ENCODE measurements around the gene ITGA11.

The ITGA11 gene

DNA sequence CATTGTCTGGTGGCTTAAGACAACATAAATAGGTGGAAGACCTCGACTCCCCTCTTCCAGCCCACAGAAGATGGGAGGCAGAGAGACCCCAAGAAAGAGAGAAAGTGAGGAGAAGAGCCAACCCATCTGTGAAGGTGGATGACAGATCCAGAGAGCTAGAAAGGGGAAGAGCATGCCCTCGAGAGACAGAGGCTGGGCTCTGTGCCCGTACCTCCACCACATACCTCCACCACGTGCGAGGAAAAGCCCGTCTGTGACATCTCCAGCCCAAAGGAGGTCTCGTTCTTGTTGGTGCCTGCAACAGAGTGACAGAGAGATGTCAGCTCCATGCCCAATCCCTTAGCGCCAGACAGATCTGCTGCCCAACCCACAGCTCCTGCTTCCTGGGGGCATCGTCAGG, 83.4 kb downstream of the ITGA11 start:
- no peak for DNase-seq

DNA sequence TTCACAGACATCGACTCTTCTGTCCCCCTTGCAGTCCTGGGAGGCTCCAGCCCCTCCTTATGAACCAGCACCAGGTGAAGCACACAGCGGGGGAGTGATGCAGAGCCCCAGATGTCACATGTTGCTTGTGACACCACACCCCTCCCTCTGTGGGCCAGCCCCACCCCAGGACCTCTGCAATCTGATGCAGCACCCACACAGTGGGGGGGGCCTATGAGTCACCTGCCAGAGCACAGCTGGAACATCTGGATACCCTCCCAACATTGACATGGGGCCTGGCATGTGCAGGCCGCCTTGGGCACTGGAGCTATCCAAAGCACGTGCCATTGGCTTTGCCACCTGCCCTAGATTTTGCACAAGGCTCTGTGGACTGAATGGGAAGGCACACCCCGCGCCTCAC, 83.9 kb downstream of the ITGA11 start:
- no peak for DNase-seq

DNA sequence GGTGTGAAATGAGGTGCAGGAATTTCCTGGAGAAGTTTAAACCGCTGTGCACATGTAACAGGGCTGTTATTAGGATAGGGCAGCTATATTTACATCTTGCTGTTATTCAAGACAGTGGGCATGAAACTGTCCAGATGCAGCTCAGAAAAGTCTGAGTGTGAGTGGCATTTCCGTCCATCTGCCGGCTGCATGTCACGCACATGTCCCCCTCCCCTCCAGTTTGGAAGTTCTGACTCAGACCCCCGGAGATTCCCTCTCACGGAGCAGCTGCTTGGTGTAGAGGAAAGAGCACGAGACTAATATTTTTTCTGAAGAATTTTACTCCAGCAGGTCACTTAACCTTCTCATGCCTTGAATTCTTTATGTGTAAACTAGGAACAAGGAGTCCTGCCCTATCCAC, 84.6 kb downstream of the ITGA11 start:
- DNase-seq, result no peak

DNA sequence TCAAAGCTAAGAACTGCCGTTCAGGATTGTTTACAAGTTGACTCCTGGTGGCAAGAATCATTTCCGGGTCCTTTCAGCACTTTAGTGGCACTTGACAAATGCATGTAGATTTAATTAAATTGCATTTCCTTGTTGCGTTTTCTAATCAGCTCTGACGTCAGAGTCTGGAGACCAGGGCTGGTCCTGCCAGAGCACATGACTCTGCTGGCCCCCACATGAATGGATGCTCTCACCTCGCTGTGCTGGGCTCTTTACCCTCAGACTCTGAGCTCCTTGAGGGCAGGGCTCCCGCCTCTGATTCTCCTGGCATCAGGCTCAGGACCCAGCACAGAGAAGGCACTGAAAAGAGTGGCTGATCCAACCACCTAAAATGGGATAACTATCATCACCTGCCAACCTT, 85.0 kb downstream of the ITGA11 start:
- no peak for DNase-seq

DNA sequence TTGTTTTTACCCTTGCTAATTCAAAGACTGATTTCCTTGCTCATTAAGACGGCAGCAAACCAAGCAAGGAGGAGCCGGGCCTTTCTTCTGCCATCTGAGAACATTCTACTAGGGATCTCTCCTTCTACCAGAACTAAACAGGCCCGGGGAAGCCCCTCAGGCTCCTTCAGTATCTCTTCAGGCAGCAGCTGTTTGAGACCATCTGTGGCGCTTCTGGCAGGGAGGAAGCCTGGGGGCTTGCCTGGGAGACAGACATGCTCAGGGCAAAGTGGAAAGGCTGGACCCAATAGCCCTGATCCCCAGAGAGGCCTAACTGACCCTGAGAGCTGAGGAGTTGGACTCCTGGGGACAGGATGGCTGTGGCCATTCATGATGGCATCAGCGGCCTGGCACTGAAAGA, 86.5 kb downstream of the ITGA11 start:
- no peak for DNase-seq

DNA sequence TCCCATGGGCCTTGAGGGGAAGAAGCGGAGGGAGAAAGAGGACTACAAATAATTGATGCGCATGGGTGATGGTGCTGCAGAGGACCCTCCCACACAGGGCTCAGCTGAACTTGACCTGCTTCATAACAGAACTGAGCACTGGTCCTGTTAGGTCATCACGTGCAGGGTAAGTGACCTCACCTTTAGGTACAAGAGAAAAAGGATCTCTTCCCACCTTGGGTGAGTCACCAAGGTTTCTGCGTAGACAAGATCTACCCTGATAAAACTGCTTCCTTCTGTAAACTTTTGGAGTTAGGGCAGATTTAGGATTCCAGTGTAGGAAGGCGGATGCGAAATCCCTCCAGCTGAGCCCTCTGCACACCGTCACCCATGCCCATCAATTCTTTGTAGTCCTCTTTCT, 87.4 kb downstream of the ITGA11 start:
- no peak for DNase-seq

DNA sequence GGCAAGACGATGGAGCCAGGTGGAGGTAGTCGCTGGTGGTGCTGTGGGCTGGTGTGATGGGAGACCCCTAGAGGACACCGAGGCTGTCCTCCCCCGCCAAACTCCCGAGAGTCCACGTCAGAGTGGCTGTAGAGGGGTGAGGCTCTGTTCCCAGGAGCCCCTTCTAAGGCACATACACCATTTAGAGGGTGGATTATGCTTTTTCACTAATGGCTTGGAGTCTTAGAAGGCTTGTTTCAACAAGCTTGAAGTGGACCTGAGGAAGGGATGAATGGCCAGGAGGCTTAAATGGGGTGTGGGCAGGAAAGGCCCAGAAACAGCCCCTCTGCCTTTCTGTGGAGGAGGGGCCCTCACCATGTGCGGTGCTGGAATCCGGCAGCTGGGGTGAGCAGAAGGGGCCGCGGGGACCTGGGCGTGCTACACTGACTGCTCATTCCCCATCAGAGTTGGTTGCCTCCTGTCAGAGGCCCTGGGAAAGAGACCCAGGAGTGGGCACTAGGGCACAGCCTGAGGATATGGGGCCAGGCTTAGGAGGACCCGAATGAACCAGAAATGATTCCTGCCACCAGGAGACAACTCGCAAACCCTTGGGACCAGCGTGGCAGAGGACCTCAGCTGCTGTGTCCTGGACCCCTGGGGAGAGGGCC, 88.3 kb downstream of the ITGA11 start:
- peak; percentile 28 for DNase-seq

DNA sequence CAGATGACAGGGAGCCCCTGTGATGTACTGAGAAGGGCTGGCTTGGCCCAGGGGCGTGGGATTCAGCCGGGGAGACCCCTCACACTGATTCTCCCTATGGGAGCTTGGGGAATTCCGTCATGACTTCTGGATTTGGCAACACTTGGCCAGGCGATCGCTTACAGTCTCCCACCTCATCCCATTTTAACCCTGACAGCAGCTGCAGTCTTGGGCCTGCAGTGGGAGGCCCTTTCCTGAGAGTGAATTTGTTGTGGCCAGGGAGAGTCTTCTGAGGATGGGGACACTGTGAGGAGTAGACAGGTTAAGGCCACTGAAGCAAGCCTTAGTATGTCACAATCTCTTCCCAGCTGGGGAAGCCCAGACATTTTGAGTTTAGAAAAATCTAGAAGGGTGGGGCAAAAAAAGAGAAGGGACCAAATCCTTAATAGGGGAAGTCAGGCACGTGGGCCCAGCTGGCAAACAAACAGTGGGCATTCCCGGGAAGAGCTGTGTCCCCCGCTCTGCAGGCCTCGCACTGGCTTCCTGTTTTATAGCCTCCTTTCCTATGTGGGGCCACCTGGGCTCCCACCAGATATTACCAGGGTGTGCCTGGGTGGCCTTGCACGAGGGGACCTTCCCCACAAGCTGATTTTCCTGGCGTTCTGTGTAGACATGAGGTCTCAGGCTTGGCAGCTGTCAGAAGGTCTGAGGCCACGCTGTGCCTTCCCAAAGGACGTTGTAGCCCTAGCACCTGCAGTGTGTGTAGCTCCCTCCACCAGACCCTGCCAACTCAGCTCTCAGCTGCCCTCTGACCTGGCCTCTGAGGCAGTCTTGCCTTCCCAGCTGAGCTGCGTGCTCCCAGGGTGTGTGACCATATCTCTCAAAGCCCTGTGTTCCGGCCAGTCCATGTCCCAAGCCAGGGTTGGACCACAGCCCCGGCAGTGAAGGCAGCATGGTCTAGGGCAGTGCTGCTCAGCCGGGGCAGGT, 89.9 kb downstream of the ITGA11 start:
- no peak for DNase-seq

DNA sequence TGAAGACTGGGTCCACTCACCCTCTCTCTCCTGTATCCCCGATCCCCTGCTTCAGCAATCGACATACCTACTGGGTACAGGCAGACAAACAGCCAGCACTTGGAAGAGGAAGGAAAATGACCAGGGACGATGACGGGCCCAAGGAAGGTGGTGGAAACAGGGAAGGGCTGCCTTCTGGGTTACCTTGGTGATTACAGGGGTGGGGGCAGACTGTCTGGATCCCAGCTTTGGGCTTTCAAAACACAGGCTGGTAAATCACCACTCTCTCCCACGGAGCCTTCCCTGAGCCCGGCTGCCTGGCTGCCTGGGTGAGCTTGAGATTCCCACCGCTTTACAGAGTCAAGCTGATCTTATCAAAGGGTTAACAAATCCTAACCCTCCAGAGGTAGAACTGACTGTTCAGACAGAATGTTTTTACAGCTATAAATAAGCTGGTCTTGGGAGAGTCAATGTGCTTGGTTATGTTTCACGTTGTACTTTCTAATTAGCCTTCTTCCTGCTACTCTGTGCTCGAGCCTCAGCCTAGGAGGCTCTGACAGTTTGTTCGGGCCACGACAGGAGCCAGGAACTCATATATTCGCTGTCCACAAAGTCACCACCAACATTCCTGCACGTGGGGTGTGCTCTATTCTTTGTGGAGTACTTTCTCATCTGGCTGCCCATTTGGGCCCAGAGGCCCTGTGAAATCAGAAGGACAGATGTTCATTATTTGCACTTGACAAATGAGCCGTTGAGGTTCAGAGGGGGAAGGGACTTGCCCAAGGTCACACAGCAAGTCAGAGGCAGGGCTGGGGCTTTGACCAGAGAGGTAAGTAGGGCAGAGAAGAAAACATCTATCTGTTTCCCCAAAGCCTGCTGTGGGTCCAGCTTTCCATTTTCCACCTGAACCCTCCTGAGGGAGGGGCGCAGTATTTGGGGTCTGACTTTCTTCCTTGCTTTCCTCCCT, 91.0 kb downstream of the ITGA11 start:
- DNase-seq, result no peak

DNA sequence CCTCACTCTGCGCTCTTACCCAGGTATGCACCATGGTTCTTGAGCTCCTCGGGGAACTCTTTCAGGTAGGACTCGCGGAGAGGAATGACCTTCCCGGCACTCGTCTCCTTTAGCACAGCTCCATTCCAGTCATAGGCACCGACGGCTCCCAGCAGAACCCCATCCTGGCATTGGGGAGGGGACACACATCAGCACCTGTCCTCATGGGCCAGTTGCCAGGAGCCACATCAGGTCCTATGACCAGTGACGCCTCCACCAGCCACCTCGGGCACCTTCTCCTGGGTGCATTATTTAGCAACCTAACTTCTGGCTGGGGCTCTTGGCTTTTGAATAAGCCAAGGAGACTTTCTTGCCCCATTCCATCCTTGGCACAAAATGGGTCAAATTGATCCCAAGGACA, 92.5 kb downstream of the ITGA11 start:
- DNase-seq, result no peak

DNA sequence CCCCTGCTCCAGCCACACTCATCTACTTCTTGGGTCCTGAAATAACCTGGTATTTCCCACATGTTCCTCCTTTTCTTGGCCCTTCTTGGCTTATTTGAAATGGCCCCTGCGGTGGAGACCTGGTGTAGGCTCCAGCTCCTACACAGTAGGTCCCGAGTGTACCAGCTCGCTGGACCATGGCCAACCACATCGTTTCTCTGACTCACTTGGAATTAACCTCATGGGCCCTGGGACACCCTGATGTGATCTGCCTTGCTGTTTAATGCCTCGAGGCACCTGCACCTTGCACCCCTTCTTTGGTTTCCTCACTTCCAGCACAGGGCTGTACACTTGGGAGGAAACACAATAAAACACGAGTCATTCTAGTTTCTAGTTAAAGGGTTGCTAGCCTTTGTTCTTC, 94.1 kb downstream of the ITGA11 start:
- DNase-seq, result no peak

DNA sequence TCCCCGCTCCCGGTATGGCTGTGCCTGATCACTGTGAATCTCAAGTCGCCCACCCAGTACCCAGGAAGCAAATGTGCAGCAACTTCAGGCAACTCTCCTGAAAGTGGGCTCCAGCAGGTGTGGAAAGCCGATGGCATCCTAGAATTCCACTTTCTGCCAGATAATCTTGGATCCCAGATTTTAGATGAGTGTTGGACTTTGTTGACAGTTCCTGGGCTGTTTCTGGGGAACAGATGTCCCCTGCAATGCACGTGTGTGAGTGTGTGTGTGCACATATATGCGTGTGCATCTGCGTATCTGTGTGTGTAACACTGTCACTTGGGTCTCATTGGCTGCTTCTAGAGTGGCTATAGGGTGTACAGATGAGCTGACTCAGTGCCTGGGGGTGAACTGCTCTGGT, 95.4 kb downstream of the ITGA11 start:
- DNase-seq, result no peak

DNA sequence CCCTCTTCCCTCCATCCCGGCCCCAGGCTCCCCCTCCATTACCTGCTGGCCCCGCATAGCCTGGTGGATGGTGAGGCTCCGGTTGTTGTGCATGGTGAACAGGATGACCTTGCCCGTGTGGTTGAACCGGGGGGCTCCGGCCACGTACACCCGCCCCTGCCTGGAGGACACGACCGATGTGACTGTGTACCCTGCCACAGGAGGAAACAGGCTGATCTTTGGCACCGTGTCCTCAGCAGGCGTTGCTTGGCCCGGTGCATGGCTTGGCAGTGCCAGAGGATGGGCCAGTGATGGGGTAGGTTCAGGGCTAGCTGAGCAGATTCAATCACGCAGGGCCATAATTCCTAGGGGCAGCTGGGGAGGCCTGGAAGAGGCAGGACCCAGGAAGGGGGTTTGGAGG, 96.3 kb downstream of the ITGA11 start:
- DNase-seq, result no peak

DNA sequence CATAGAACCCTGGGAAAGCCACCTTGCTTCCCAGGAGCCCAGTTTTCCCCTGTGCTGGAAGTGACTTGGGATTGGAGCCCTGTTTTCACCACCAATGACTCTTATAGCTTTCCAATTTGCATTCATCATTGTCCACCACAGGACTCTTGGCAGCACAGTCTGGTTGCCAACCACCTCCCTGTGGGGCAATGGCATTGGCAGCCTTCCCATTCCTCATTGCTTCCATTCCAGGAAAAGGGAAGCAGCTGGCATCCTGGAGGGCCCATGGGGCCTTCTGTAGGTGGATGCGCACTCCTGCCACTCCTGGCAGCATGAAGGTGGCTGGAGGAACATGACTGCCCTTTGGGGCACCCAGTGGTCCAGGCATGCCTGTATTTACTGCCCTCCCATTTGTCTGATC, 96.7 kb downstream of the ITGA11 start:
- peak; percentile 72 for DNase-seq

DNA sequence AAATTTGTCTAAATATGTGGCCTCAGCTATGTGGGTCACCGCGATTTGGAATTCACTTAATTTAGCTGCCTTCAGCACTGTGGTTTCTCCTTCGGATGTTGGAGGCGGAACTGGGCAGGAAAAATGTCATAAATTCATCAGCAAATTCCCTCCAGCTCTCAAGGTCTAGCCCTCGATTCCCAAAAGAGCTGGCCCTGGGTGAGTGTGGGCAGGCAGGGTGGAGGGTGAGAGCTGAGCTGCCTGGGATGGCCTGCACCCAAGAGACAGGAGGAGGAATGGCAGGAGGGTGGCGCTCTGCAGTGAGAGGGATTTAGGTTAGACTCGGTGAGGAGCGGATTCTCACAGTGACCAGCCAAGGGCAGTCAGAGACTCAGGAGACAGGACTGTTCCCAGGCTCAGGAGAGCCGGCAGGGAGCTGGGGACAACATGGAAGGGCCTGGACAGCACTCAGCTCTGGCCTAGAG, 97.3 kb downstream of the ITGA11 start:
- no peak for DNase-seq

DNA sequence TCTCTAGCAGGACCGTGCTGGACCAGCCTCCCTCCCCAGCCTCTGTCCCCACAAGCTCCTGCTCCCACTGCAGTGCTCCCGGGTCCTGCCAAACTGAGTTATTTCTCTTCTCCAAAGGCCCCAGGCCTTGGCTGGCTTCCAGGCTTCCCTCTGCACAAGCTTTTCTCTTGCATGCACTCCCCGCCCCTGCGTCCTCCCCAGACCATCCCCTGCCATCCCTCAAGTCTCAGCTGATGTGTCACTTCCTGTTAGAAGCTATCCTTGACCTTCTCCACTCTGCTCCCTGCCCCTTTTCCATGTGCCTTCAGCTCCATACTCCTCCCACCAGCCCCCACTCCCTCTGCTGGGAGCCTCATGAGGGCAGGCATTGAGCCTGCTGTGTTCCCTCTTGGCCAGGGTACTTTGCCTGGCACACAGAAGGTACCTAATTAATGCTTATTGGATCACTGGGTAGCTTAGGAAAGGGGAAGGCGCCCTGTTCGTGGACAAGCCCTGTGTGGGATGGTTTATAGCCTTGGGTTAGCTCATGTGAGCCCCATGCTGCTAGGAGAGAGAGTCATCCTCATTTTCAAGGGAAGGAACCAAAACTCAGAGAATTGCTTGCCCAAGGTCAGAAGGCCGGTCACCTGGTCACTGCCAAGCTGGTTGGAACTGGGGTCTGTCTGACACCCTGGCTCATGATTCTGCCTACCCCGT, 98.0 kb downstream of the ITGA11 start:
- DNase-seq, result no peak

DNA sequence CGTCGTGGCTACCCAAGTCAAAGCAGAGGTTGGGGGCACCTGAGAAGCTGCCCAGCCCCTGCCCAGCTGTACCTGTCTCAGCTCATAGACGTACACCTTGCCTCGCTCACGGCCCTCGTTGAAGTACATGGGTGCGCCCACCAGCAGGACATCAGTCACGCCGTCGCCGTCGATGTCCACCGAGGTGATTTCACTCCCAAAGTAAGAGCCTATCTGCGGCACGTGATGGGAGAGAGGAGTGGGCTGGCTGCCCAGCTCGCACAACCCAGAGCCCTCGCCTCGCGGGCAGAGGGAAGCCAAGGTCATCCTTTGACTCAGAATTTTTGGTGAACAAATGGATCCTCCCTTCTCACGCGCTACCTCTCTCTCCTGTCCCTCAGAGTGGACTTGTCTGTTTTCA, 99.7 kb downstream of the ITGA11 start:
- DNase-seq, result no peak

DNA sequence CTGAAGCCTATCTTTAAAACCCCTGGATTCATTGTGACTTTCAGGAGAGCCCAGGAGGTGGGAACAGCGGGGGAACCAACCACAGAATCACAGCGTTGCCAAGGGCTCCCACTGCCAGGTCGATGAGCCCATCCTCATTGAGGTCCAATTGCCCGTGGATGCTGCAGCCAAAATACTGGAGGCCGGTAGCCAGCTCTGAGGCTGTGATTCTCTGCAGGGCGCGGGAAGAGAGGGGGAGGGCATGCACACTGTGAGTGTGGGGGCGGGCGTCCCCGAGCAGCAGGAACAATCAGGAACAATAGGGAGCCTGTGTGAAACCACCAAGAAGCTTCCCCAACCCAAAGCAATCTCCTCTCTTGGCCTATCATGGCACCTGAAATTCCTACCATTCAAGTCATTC, 101.1 kb downstream of the ITGA11 start:
- DNase-seq, result no peak

DNA sequence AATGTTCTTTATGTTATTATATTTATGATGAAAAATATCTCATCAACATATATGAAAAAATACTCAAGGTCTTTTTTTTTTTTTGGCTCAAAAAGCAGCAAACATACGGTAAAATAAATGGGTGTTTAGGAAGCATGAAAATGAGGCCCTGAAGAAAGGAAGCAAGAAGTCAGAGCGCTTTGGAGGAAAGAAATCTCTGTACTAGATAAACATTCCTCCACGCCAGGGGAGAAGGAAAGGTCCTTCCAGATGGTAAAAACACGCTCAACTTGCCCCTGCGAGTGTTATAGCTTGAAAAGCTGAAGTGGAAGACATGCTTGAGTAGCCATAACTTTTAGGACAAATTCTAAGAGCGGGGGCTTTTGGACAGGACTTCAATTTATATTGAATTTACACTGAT, 101.5 kb downstream of the ITGA11 start:
- no peak for DNase-seq

DNA sequence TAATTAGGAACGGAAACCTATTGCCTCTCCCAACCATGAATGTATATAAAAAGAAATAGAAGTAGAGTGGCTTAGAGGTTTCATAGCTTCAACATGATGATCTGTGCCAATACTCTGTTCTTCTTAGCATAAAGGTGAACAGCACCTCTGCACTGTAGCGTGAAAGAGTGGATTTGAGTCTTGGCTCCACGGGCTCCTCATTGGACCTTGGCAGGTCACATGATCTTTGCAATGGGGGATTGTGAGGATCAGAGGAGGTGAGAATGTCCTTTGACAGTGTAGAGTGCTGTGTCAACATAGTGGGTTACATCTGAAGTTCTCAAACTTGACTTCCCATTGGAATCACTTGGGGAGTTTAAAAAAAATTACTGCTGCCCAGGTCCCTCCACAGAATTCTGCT, 103.0 kb downstream of the ITGA11 start:
- DNase-seq, result no peak

DNA sequence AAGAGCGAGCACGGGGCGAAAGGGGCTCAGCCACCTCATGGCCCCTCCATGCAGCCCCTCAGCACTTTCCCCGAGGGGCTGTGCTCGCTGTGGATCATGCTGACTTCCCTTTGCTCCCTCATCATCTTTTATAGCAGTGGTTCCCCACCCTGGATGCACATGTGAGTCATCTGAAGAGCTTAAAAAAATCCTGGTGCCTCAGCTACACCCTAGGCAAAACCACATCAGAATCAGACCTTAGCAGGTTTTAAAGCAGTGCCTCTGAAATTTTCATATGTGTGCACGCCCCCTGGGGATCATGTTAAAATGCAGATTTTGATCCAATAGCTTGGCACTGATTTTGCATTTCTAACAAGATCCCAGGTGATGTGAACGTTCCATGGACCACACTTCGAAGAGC, 103.5 kb downstream of the ITGA11 start:
- DNase-seq, result no peak

DNA sequence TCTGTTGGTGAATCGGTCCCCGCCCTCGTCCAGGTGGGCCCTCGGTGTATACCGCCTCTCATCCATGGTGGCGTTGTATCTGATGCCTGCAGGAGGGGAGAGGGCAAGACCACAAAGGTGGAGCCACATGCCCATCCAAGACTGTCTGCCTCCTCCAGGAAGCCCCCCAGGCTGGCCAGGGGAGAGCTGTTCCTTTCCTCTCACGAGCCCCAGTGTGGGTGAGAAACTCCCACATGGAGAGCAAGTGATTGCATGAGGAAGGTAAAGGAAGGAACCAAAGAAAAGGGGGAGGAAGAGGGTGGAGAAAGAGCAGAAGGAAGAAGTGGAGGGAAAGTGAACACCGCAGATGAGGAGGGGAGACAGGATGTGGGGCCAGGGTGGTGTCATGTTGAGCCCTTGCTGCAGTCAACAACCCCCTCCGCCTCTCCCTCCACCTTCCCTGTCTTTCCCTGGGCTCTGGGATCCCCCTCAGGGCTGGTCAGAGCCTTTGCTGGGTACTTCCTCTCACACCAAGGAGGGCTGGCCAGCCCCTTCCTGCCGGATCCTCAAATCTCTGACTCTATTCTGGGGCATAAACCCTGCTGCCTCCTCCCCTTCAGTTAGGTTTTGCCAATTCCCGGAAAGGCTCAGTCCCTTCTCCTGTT, 105.1 kb downstream of the ITGA11 start:
- DNase-seq, result no peak
